Right lobe of liver (tissue), 4 donors: ENCODE measurements around the gene ARL11.

ENCODE experiments used
- POLR2A ChIP-seq: fragments of 450-650 bp; IDR thresholded peaks from one replicate; pipeline ENCODE4 v1.6.1; 2017; ENCODE audit warnings: antibody characterized with exemption, mild to moderate bottlenecking
- TF ChIP-seq, protein P1 (sequence below), 4 donors: fragments of 200-600 bp in 3 of 4; fragments of 450-650 bp in 1 of 4; IDR thresholded peaks; one replicate each; pipeline versions ENCODE4 v1.5.1 to v1.8.0; 2016 to 2022; ENCODE audit warnings: antibody characterized with exemption in 4 of 4, mild to moderate bottlenecking in 2 of 4
- donor health status: DM: no; HTN: no; CAD: no.
- donor health status: DM: no; HTN: no; CAD: no.
- donor health status: DM: no; HTN: yes; CAD: no.

DNA sequence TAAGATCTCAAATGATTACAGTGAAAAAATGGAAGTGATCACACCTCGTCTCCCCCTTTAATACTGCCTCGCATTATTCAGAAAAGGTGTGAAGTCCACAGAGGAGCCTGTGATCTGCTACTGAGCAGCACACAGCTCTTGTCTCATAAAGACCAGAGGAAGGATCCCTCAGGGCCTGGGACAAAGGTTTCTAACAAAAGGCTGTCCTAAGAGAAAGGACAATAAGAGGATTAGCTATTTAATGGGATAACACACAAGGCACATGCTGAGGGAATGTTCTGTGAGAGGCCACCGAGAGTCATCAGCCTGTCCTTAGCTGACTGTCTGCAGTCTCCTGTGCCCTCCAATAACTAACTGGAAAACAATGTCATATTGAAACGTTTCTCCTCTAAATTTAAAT is 36.3 kb downstream of the ARL11 start:
- TF ChIP-seq, protein P1, sequence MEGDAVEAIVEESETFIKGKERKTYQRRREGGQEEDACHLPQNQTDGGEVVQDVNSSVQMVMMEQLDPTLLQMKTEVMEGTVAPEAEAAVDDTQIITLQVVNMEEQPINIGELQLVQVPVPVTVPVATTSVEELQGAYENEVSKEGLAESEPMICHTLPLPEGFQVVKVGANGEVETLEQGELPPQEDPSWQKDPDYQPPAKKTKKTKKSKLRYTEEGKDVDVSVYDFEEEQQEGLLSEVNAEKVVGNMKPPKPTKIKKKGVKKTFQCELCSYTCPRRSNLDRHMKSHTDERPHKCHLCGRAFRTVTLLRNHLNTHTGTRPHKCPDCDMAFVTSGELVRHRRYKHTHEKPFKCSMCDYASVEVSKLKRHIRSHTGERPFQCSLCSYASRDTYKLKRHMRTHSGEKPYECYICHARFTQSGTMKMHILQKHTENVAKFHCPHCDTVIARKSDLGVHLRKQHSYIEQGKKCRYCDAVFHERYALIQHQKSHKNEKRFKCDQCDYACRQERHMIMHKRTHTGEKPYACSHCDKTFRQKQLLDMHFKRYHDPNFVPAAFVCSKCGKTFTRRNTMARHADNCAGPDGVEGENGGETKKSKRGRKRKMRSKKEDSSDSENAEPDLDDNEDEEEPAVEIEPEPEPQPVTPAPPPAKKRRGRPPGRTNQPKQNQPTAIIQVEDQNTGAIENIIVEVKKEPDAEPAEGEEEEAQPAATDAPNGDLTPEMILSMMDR (IDR thresholded peaks at IDR 0.05), result no peak
- no peak for TF ChIP-seq POLR2A
